ENCODE results near the gene KDR. TPM values are rescaled to one million over a fixed set of nuclear protein-coding genes. Genes with fewer than 3 reads are reported as not detected.

Gene KDR
- total and polyA plus RNA-seq, 10 of the 15 experiments (the other 5 are each of a cell fraction or from before 2014, with no cell fraction given): 0.04 to 0.13 TPM; not detected in 8

DNA sequence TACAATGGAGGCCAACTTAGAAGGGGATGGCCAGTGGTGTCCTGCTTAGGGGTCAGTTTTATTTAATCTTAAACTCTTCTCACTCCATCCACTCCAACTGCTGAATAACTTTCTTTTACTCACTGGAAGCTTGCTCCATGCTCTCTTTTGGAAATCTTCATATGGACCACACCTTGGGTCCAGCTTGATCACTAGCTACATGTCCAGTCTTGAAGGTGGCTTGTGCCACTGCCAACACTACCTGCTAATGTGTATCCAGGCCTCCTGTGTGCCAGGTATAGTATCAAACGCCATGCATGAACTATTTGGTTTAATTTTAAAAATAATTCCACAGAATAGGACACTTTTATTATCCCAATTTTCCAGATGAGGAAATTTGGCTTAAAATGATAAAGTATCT lies 37.0 kb upstream of the KDR start:
- DNase-seq (ENCODE audit: low read depth, low spot score) (no peak), ATAC-seq (no peak), FAIRE-seq (no peak)
- H3K9ac ChIP-seq (ENCODE audit: control insufficient read depth, insufficient read depth, low read length): no peak overlapping the region
- BruUV-seq (replicated peaks): no TSS peak
- H3K4me3 ChIP-seq: no peak overlapping the region
- H4K20me1 ChIP-seq (ENCODE audit: control insufficient read depth, insufficient read depth): no peaks in the 10 kb centered on the region
- no peaks in the 10 kb centered on the region for H3K79me2 ChIP-seq (ENCODE audit: control insufficient read depth, insufficient read depth, low read length)
- H3K27ac ChIP-seq (ENCODE audit: control insufficient read depth, insufficient read depth): no peak overlapping the region
- H3K4me1 ChIP-seq (ENCODE audit: control insufficient read depth, insufficient read depth, low read length): no peaks in the 10 kb centered on the region
- intact Hi-C loops (cut with micrococcal nuclease; ENCODE audit: unreplicated experiment): no loop called here
- ChIA-PET RAD21 (ENCODE audit: unreplicated experiment) (no interaction called here), POLR2A (no interaction called here), SMC1A (ENCODE audit: uncharacterized antibody, unreplicated experiment) (no interaction called here), CTCF (interaction anchor here (1.2 kb wide), 1 partner anchor 22 kb away, joined by 4 read pairs; no protein-coding TSS in a partner anchor)
- TF ChIP-seq, protein P1, sequence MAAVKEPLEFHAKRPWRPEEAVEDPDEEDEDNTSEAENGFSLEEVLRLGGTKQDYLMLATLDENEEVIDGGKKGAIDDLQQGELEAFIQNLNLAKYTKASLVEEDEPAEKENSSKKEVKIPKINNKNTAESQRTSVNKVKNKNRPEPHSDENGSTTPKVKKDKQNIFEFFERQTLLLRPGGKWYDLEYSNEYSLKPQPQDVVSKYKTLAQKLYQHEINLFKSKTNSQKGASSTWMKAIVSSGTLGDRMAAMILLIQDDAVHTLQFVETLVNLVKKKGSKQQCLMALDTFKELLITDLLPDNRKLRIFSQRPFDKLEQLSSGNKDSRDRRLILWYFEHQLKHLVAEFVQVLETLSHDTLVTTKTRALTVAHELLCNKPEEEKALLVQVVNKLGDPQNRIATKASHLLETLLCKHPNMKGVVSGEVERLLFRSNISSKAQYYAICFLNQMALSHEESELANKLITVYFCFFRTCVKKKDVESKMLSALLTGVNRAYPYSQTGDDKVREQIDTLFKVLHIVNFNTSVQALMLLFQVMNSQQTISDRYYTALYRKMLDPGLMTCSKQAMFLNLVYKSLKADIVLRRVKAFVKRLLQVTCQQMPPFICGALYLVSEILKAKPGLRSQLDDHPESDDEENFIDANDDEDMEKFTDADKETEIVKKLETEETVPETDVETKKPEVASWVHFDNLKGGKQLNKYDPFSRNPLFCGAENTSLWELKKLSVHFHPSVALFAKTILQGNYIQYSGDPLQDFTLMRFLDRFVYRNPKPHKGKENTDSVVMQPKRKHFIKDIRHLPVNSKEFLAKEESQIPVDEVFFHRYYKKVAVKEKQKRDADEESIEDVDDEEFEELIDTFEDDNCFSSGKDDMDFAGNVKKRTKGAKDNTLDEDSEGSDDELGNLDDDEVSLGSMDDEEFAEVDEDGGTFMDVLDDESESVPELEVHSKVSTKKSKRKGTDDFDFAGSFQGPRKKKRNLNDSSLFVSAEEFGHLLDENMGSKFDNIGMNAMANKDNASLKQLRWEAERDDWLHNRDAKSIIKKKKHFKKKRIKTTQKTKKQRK (IDR thresholded peaks at IDR 0.05; ENCODE audit: low read depth, low read length): no peak
- no peak for TF ChIP-seq IKZF2 (IDR thresholded peaks at IDR 0.05)
- TF ChIP-seq ZNF217 (IDR thresholded peaks at IDR 0.05): no peak
- TF ChIP-seq TCF3 (IDR thresholded peaks at IDR 0.05; ENCODE audit: borderline replicate concordance, insufficient read depth, low read depth, low read length): no peak
- no peak for TF ChIP-seq GABPA (IDR thresholded peaks at IDR 0.05; ENCODE audit: low read depth)
- no peak for TF ChIP-seq USF1 (IDR thresholded peaks at IDR 0.05; ENCODE audit: borderline replicate concordance, extremely low read length, insufficient read depth, low read depth, low read length)
- in situ Hi-C loops (cut with MboI): no loop called here
- H3K27me3 ChIP-seq (replicated peaks in 1 of 2; ENCODE audit: control insufficient read depth in 2 of 2, insufficient read depth in 2 of 2, low read length in 1 of 2): no peaks in the 10 kb centered on the region; a peak in 1 of 4 replicates
- no peak overlapping the region for H3K4me2 ChIP-seq (ENCODE audit: control insufficient read depth, insufficient read depth)
- no peak overlapping the region for H2AFZ ChIP-seq (ENCODE audit: control insufficient read depth, low read depth, low read length)
- no peaks in the 10 kb centered on the region for H3K36me3 ChIP-seq (ENCODE audit: control insufficient read depth in 2 of 2, insufficient read depth in 2 of 2, low read length in 1 of 2)
- H3K9me3 ChIP-seq (replicated peaks; ENCODE audit: control insufficient read depth, insufficient read depth, low read length): no peaks in the 10 kb centered on the region
- 0% methylated on average over 1 of the region's 1 CpG for WGBS (ENCODE audit: insufficient coverage, insufficient replicate concordance, low lambda C conversion rate, missing lambda C conversion rate)
